Measurements from ENCODE around the gene PIK3R1.

GRCh38 chr5:68345582-68345981 is 130.0 kb downstream of the PIK3R1 start:
- no peak for TF ChIP-seq CTCF (IDR thresholded peaks at IDR 0.05)
- no peak for TF ChIP-seq POLR2A (IDR thresholded peaks at IDR 0.05)

Measured in Peyer's patch (tissue), 4 donors.